ENCODE measurements around the gene SAMD4B. TPM values are rescaled to one million over a fixed set of nuclear protein-coding genes. Genes with fewer than 3 reads are reported as not detected.

Gene SAMD4B
- total RNA-seq, 2 donors from 2014 or later: 101 to 153 TPM

GRCh38 chr19:39408392-39409207 is 66.4 kb downstream of the SAMD4B start:
- H3K36me3 ChIP-seq: peaks cover 20% of the 10 kb centered on the region
- no peaks in the 10 kb centered on the region for H3K9me3 ChIP-seq
- no peaks in the 10 kb centered on the region for H3K27me3 ChIP-seq (replicated peaks; ENCODE audit: insufficient read depth)
- ATAC-seq (ENCODE audit: insufficient number of reproducible peaks, low FRiP score, low read depth) (no peak), DNase-seq (ENCODE audit: low spot score) (no peak)
- no peak for TF ChIP-seq CTCF (IDR thresholded peaks at IDR 0.05)
- peak overlapping the region; percentile 94 for H3K4me3 ChIP-seq
- peak overlapping the region; percentile 100 for H3K27ac ChIP-seq
- peaks cover 23 to 37% of the 10 kb centered on the region in 2 donors for H3K4me1 ChIP-seq (ENCODE audit: control insufficient read depth in 1 of 2, low read depth in 2 of 2)

GRCh38 chr19:39409208-39410016 is 67.2 kb downstream of the SAMD4B start:
- DNase-seq (ENCODE audit: low spot score) (peak; percentile 69), ATAC-seq (ENCODE audit: insufficient number of reproducible peaks, low FRiP score, low read depth) (peak; percentile 0)
- H3K9me3 ChIP-seq: no peaks in the 10 kb centered on the region
- peak overlapping the region; percentile 94 for H3K4me3 ChIP-seq
- peak overlapping the region; percentile 100 for H3K27ac ChIP-seq
- peaks cover 25 to 39% of the 10 kb centered on the region in 2 donors for H3K4me1 ChIP-seq (ENCODE audit: control insufficient read depth in 1 of 2, low read depth in 2 of 2)
- no peaks in the 10 kb centered on the region for H3K27me3 ChIP-seq (replicated peaks; ENCODE audit: insufficient read depth)
- no peak for TF ChIP-seq CTCF (IDR thresholded peaks at IDR 0.05)
- H3K36me3 ChIP-seq: peaks cover 20% of the 10 kb centered on the region

GRCh38 chr19:39410017-39410830 is 68.0 kb downstream of the SAMD4B start:
- no peaks in the 10 kb centered on the region for H3K9me3 ChIP-seq
- no peak for TF ChIP-seq CTCF (IDR thresholded peaks at IDR 0.05)
- DNase-seq (ENCODE audit: low spot score): no peak
- peaks cover 27 to 40% of the 10 kb centered on the region in 2 donors for H3K4me1 ChIP-seq (ENCODE audit: control insufficient read depth in 1 of 2, low read depth in 2 of 2)
- H3K27me3 ChIP-seq (replicated peaks; ENCODE audit: insufficient read depth): no peaks in the 10 kb centered on the region
- peak overlapping the region; percentile 94 for H3K4me3 ChIP-seq
- peak overlapping the region; percentile 100 for H3K27ac ChIP-seq
- peaks cover 20% of the 10 kb centered on the region for H3K36me3 ChIP-seq
- no peak for ATAC-seq (ENCODE audit: insufficient number of reproducible peaks, low FRiP score, low read depth)

- H3K27ac ChIP-seq: peak overlapping the region; percentile 100
- no peak for ATAC-seq (ENCODE audit: insufficient number of reproducible peaks, low FRiP score, low read depth)
- peaks cover 20% of the 10 kb centered on the region for H3K36me3 ChIP-seq
- peak overlapping the region; percentile 94 for H3K4me3 ChIP-seq
- no peaks in the 10 kb centered on the region for H3K9me3 ChIP-seq
- H3K4me1 ChIP-seq (ENCODE audit: control insufficient read depth in 1 of 2, low read depth in 2 of 2): peaks cover 24 to 40% of the 10 kb centered on the region in 2 donors
- no peak for DNase-seq (ENCODE audit: low spot score)
- no peak for TF ChIP-seq CTCF (IDR thresholded peaks at IDR 0.05)
- H3K27me3 ChIP-seq (replicated peaks; ENCODE audit: insufficient read depth): no peaks in the 10 kb centered on the region
These were observed 68.5 kb downstream of the SAMD4B start for GRCh38 chr19:39410831-39411080.

Data from thoracic aorta (tissue), 2 donors.